GM23248 (cell line): ENCODE results near the gene CTNNA2.

Experiments
- EZH2 ChIP-seq: fragments of 200-600 bp; sonication (generic); IDR thresholded peaks from 2 replicates; pipeline ENCODE4 v1.6.1; 2018; ENCODE audit warnings: antibody characterized with exemption, mild to moderate bottlenecking; ENCODE audit not compliant: insufficient read depth, poor library complexity, severe bottlenecking
- EZH2phosphoT487 ChIP-seq: fragments of 200-600 bp; sonication (generic); IDR thresholded peaks from 2 replicates; pipeline ENCODE4 v1.6.1; 2018; ENCODE audit warnings: antibody characterized with exemption, moderate library complexity, mild to moderate bottlenecking, low read depth; ENCODE audit not compliant: insufficient read depth

GRCh38 chr2:80135001-80135400 is 622.1 kb downstream of the CTNNA2 start:
- no peak for TF ChIP-seq EZH2phosphoT487
- no peak for TF ChIP-seq EZH2
